Activated naive CD8-positive, alpha-beta T cell treated with anti-CD3 and anti-CD28 coated beads, Interleukin-2, amount 10 ng/mL, durations not matched to agents 7 days and 5 days (primary cell): ENCODE results near the gene LONP2. TPM values are rescaled to one million over a fixed set of nuclear protein-coding genes. Genes with fewer than 3 reads are reported as not detected.

Experiments used
- ATAC-seq: fragments of 150-1000 bp; cut with Tn5 transposase; one replicate; pipeline ENCODE4 v1.10.0; 2021; ENCODE audit warnings: low read depth, moderate library complexity
- POLR2A ChIA-PET: fragments of 350-600 bp; sonication (Branson Sonifier 250); formaldehyde crosslinking; loops from one replicate; lab custom pipeline; 2021; ENCODE audit warnings: antibody characterized with exemption; lab: Charles Lee
- DNase-seq: peaks from one replicate; pipeline ENCODE4 v3.0.0; 2021
- H3K27ac Mint-ChIP-seq: one replicate; pipeline ENCODE4 v1.8.0; 2022; ENCODE audit warnings: mild to moderate bottlenecking, mixed read lengths
- H3K27me3 Mint-ChIP-seq: one replicate; pipeline ENCODE4 v1.8.0; 2022; ENCODE audit warnings: mild to moderate bottlenecking, moderate library complexity, mixed read lengths
- H3K36me3 Mint-ChIP-seq: one replicate; pipeline ENCODE4 v1.8.0; 2021; ENCODE audit warnings: mild to moderate bottlenecking, mixed read lengths
- H3K4me1 Mint-ChIP-seq: one replicate; pipeline ENCODE4 v1.8.0; 2021; ENCODE audit warnings: mixed read lengths
- H3K4me3 Mint-ChIP-seq: one replicate; pipeline ENCODE4 v1.8.0; 2022; ENCODE audit warnings: mild to moderate bottlenecking, moderate library complexity, mixed read lengths
- H3K9me3 Mint-ChIP-seq: one replicate; pipeline ENCODE4 v1.8.0; 2021; ENCODE audit warnings: mixed read lengths
- total RNA-seq, 2 experiments: library from RNA; stranded (reverse); gene quantifications; one replicate each; pipeline ENCODE4 v1.2.3, GENCODE V29; 2021

Gene LONP2
- total RNA-seq, 2 experiments from 2014 or later: 66.3 to 70.0 TPM

- peak within 1 kb of the TSS; percentile 37 for H3K27ac Mint-ChIP-seq
These were observed 3.2 kb downstream of the LONP2 start, which contains the start of gene ABCC11 for GRCh38 chr16:48247311-48247710. Gene ABCC11, minus strand, starts transcription at chr16:48247539. Its CDS starts 15,618 bp downstream, at chr16:48231921.

GRCh38 chr16:48250520-48251278, 6.6 kb downstream of the LONP2 start:
- no peak for DNase-seq
- POLR2A ChIA-PET: no interaction called here
- peaks cover 22% of the 10 kb centered on the region for H3K4me1 Mint-ChIP-seq

More at GRCh38 chr16:48247311-48247710, 3.2 kb downstream of the LONP2 start, which contains the start of gene ABCC11:
- Mint-ChIP-seq H3K4me3 (peak within 1 kb of the TSS; percentile 45), H3K36me3 (peaks cover 8% of the 10 kb centered on the region), H3K27me3 (no peaks in the 10 kb centered on the region), H3K4me1 (peaks cover 29% of the 10 kb centered on the region), H3K9me3 (no peaks in the 10 kb centered on the region)
- ATAC-seq (peak; percentile 11), DNase-seq (no peak)
- POLR2A ChIA-PET: no interaction called here

GRCh38 chr16:48252013-48252412, 7.9 kb downstream of the LONP2 start:
- Mint-ChIP-seq H3K36me3 (peaks cover 26% of the 10 kb centered on the region), H3K4me3 (no peak overlapping the region), H3K27me3 (no peaks in the 10 kb centered on the region), H3K27ac (no peak overlapping the region), H3K4me1 (peaks cover 17% of the 10 kb centered on the region), H3K9me3 (no peaks in the 10 kb centered on the region)
- ATAC-seq: no peak
- DNase-seq: no peak
- POLR2A ChIA-PET: no interaction called here

More at GRCh38 chr16:48250520-48251278, 6.6 kb downstream of the LONP2 start:
- H3K9me3 Mint-ChIP-seq: no peaks in the 10 kb centered on the region
- no peak overlapping the region for H3K27ac Mint-ChIP-seq
- H3K36me3 Mint-ChIP-seq: peaks cover 24% of the 10 kb centered on the region
- no peak overlapping the region for H3K4me3 Mint-ChIP-seq
- no peaks in the 10 kb centered on the region for H3K27me3 Mint-ChIP-seq
- no peak for ATAC-seq

- ATAC-seq (no peak), DNase-seq (no peak)
- Mint-ChIP-seq H3K4me3 (no peak overlapping the region), H3K4me1 (peaks cover 5% of the 10 kb centered on the region), H3K36me3 (peaks cover 45% of the 10 kb centered on the region), H3K27me3 (no peaks in the 10 kb centered on the region), H3K9me3 (no peaks in the 10 kb centered on the region), H3K27ac (no peak overlapping the region)
- POLR2A ChIA-PET: no interaction called here
These were observed 12.6 kb downstream of the LONP2 start for GRCh38 chr16:48256579-48257177.

GRCh38 chr16:48261569-48261968, 17.5 kb downstream of the LONP2 start:
- Mint-ChIP-seq H3K4me1 (no peaks in the 10 kb centered on the region), H3K27me3 (no peaks in the 10 kb centered on the region), H3K9me3 (peaks cover 7% of the 10 kb centered on the region), H3K27ac (no peak overlapping the region), H3K36me3 (peaks cover 54% of the 10 kb centered on the region), H3K4me3 (no peak overlapping the region)
- ATAC-seq (no peak), DNase-seq (no peak)
- POLR2A ChIA-PET: no interaction called here

- no peak overlapping the region for H3K27ac Mint-ChIP-seq
- peaks cover 7% of the 10 kb centered on the region for H3K9me3 Mint-ChIP-seq
- POLR2A ChIA-PET: no interaction called here
- no peaks in the 10 kb centered on the region for H3K27me3 Mint-ChIP-seq
- DNase-seq (no peak), ATAC-seq (no peak)
- H3K4me1 Mint-ChIP-seq: no peaks in the 10 kb centered on the region
- H3K4me3 Mint-ChIP-seq: no peak overlapping the region
- peaks cover 57% of the 10 kb centered on the region for H3K36me3 Mint-ChIP-seq
These were observed 18.5 kb downstream of the LONP2 start for GRCh38 chr16:48262631-48263030.

- no peaks in the 10 kb centered on the region for H3K4me1 Mint-ChIP-seq
- H3K36me3 Mint-ChIP-seq: peaks cover 20% of the 10 kb centered on the region
- no peak overlapping the region for H3K27ac Mint-ChIP-seq
These were observed 24.9 kb downstream of the LONP2 start for GRCh38 chr16:48269011-48269410.

GRCh38 chr16:48271728-48272127, 27.6 kb downstream of the LONP2 start:
- no peak for ATAC-seq
- no peaks in the 10 kb centered on the region for H3K27me3 Mint-ChIP-seq
- POLR2A ChIA-PET: no interaction called here
- H3K36me3 Mint-ChIP-seq: peaks cover 8% of the 10 kb centered on the region
- no peak overlapping the region for H3K27ac Mint-ChIP-seq
- H3K4me1 Mint-ChIP-seq: no peaks in the 10 kb centered on the region
- H3K4me3 Mint-ChIP-seq: no peak overlapping the region
- no peak for DNase-seq
- H3K9me3 Mint-ChIP-seq: no peaks in the 10 kb centered on the region

More at GRCh38 chr16:48269011-48269410, 24.9 kb downstream of the LONP2 start:
- DNase-seq (no peak), ATAC-seq (no peak)
- POLR2A ChIA-PET: no interaction called here
- Mint-ChIP-seq H3K4me3 (no peak overlapping the region), H3K27me3 (no peaks in the 10 kb centered on the region), H3K9me3 (peaks cover 5% of the 10 kb centered on the region)

GRCh38 chr16:48272837-48273421, 28.8 kb downstream of the LONP2 start:
- ATAC-seq: no peak
- Mint-ChIP-seq H3K36me3 (peaks cover 14% of the 10 kb centered on the region), H3K4me1 (no peaks in the 10 kb centered on the region), H3K4me3 (no peak overlapping the region), H3K27ac (no peak overlapping the region), H3K9me3 (no peaks in the 10 kb centered on the region), H3K27me3 (no peaks in the 10 kb centered on the region)
- POLR2A ChIA-PET: no interaction called here
- no peak for DNase-seq

- POLR2A ChIA-PET: no interaction called here
- H3K4me1 Mint-ChIP-seq: peaks cover 1% of the 10 kb centered on the region
- ATAC-seq: no peak
- DNase-seq: no peak
- peaks cover 21% of the 10 kb centered on the region for H3K36me3 Mint-ChIP-seq
- H3K27me3 Mint-ChIP-seq: no peaks in the 10 kb centered on the region
- H3K9me3 Mint-ChIP-seq: no peaks in the 10 kb centered on the region
- no peak overlapping the region for H3K27ac Mint-ChIP-seq
- H3K4me3 Mint-ChIP-seq: no peak overlapping the region
These were observed 30.4 kb downstream of the LONP2 start for GRCh38 chr16:48274476-48274875.

GRCh38 chr16:48276102-48276501, 32.0 kb downstream of the LONP2 start:
- ATAC-seq (no peak), DNase-seq (no peak)
- POLR2A ChIA-PET: no interaction called here
- Mint-ChIP-seq H3K27ac (no peak overlapping the region), H3K36me3 (peaks cover 26% of the 10 kb centered on the region), H3K4me3 (no peak overlapping the region), H3K4me1 (peaks cover 1% of the 10 kb centered on the region), H3K27me3 (no peaks in the 10 kb centered on the region), H3K9me3 (no peaks in the 10 kb centered on the region)

- ATAC-seq (no peak), DNase-seq (no peak)
- peaks cover 1% of the 10 kb centered on the region for H3K4me1 Mint-ChIP-seq
- POLR2A ChIA-PET: no interaction called here
- H3K9me3 Mint-ChIP-seq: no peaks in the 10 kb centered on the region
- no peaks in the 10 kb centered on the region for H3K27me3 Mint-ChIP-seq
- no peak overlapping the region for H3K27ac Mint-ChIP-seq
- H3K4me3 Mint-ChIP-seq: no peak overlapping the region
- peaks cover 26% of the 10 kb centered on the region for H3K36me3 Mint-ChIP-seq
These were observed 33.1 kb downstream of the LONP2 start for GRCh38 chr16:48277158-48277557.

GRCh38 chr16:48279199-48279598, 35.1 kb downstream of the LONP2 start:
- Mint-ChIP-seq H3K4me3 (no peak overlapping the region), H3K4me1 (peaks cover 4% of the 10 kb centered on the region), H3K36me3 (peaks cover 36% of the 10 kb centered on the region), H3K27me3 (no peaks in the 10 kb centered on the region), H3K9me3 (no peaks in the 10 kb centered on the region), H3K27ac (no peak overlapping the region)
- POLR2A ChIA-PET: no interaction called here
- ATAC-seq (no peak), DNase-seq (no peak)
